RWPE1 (cell line): Measurements from ENCODE around the gene CTDSPL.

Experiments
- CTCF ChIA-PET: fragments of 350-600 bp; sonication (Branson Sonifier 250); formaldehyde crosslinking; extraction: SDS; loops from one replicate; lab custom pipeline; 2021; lab: Yijun Ruan, JAX
- POLR2A ChIA-PET: fragments of 400-600 bp; formaldehyde crosslinking; extraction: SDS; loops from one replicate; lab custom pipeline; 2020; ENCODE audit warnings: antibody characterized with exemption; ENCODE audit not compliant: low non-redundant PET; lab: Yijun Ruan, JAX
- DNase-seq: peaks from one replicate; pipeline ENCODE4 v3.0.0; 2012; ENCODE audit warnings: low spot score
- H3K27ac ChIP-seq: fragments of 450-650 bp; 2 replicates; pipeline ENCODE4 v1.5.1; 2017
- CTCF ChIP-seq: fragments of 450-650 bp; conservative IDR thresholded peaks from 2 replicates; pipeline ENCODE4 v1.5.1; 2017; ENCODE audit warnings: low read depth, mild to moderate bottlenecking

Gene CTDSPL

GRCh38 chr3:38017445-38018295 is 156.0 kb downstream of the CTDSPL start:
- DNase-seq, result no peak
- no peak overlapping the region for H3K27ac ChIP-seq
- no peak for TF ChIP-seq CTCF
- CTCF ChIA-PET, result no interaction called here
- POLR2A ChIA-PET, result no interaction called here

- no peak for TF ChIP-seq CTCF
- DNase-seq, result no peak
- CTCF ChIA-PET, result no interaction called here
- POLR2A ChIA-PET, result no interaction called here
- H3K27ac ChIP-seq, result no peak overlapping the region
Measured at GRCh38 chr3:38018296-38019266, 156.9 kb downstream of the CTDSPL start.

- DNase-seq, result no peak
- H3K27ac ChIP-seq, result no peak overlapping the region
- CTCF ChIA-PET, result no interaction called here
- TF ChIP-seq CTCF, result no peak
- POLR2A ChIA-PET, result no interaction called here
Measured at GRCh38 chr3:38019658-38020341, 158.1 kb downstream of the CTDSPL start.

- no peak overlapping the region for H3K27ac ChIP-seq
- TF ChIP-seq CTCF, result no peak
- ChIA-PET CTCF (interaction anchor here (0.5 kb wide), 1 partner anchor 291 kb away, joined by 3 read pairs; no protein-coding TSS in a partner anchor), POLR2A (no interaction called here)
- no peak for DNase-seq
Measured at GRCh38 chr3:38020342-38020726, 158.7 kb downstream of the CTDSPL start.

- ChIA-PET CTCF (no interaction called here), POLR2A (no interaction called here)
- no peak for TF ChIP-seq CTCF
- no peak for DNase-seq
- no peak overlapping the region for H3K27ac ChIP-seq
Measured at GRCh38 chr3:38021196-38021595, 159.5 kb downstream of the CTDSPL start.

- ChIA-PET CTCF (no interaction called here), POLR2A (no interaction called here)
Measured at GRCh38 chr3:38022301-38022700, 160.6 kb downstream of the CTDSPL start.

More at GRCh38 chr3:38022301-38022700, 160.6 kb downstream of the CTDSPL start:
- TF ChIP-seq CTCF, result no peak
- no peak for DNase-seq
- H3K27ac ChIP-seq, result peak overlapping the region; percentile 9
